ENCODE data around the gene GCH1.
A peak's percentile ranks its signal among the peaks of the same experiment; 100 is the strongest.

Gene GCH1
- long read RNA-seq, result 0 reads

- Histone ChIP-seq H3K4me3 (replicated peaks; ENCODE audit: insufficient read depth, low read length) (peak within 1 kb of the TSS; percentile 80), H3K27me3 (ENCODE audit: insufficient read depth, poor library complexity, severe bottlenecking) (peaks cover 18% of the 10 kb centered on the region), H3K27ac (replicated peaks) (no peak within 1 kb of the TSS)
- TF ChIP-seq REST (IDR thresholded peaks at IDR 0.05; ENCODE audit: insufficient replicate concordance, low read depth) (no peak), CTCF (IDR thresholded peaks at IDR 0.05; ENCODE audit: insufficient read depth, low read length) (peak; percentile 1)
- DNase-seq (ENCODE audit: low read depth in 1 of 2, low spot score in 1 of 2), result peak; percentile 17 to 18
Observed at GRCh38 chr14:54902521-54903420, at the start of gene GCH1. Gene GCH1, minus strand, starts transcription at chr14:54902826. Its CDS starts 163 bp downstream, at chr14:54902663.

GRCh38 chr14:54947230-54947629, 44.6 kb upstream of the GCH1 start:
- H3K27me3 ChIP-seq (ENCODE audit: insufficient read depth, poor library complexity, severe bottlenecking), result no peaks in the 10 kb centered on the region
- DNase-seq (ENCODE audit: low read depth in 1 of 2, low spot score in 1 of 2), result no peak
- no peak overlapping the region for H3K27ac ChIP-seq (replicated peaks)
- no peak for TF ChIP-seq REST (IDR thresholded peaks at IDR 0.05; ENCODE audit: insufficient replicate concordance, low read depth)
- no peak for TF ChIP-seq POLR2AphosphoS5 (IDR thresholded peaks at IDR 0.05; ENCODE audit: low read depth)
- TF ChIP-seq SPI1 (IDR thresholded peaks at IDR 0.05; ENCODE audit: borderline replicate concordance, low read depth), result no peak
- TF ChIP-seq GABPA (IDR thresholded peaks at IDR 0.05; ENCODE audit: low read depth), result no peak
- TF ChIP-seq CTCF (IDR thresholded peaks at IDR 0.05; ENCODE audit: insufficient read depth, low read length), result no peak
- H3K4me3 ChIP-seq (replicated peaks; ENCODE audit: insufficient read depth, low read length), result no peak overlapping the region

- H3K27ac ChIP-seq (replicated peaks), result no peak overlapping the region
- TF ChIP-seq SPI1 (IDR thresholded peaks at IDR 0.05; ENCODE audit: borderline replicate concordance, low read depth) (no peak), GABPA (IDR thresholded peaks at IDR 0.05; ENCODE audit: low read depth) (no peak), POLR2AphosphoS5 (IDR thresholded peaks at IDR 0.05; ENCODE audit: low read depth) (no peak), CTCF (IDR thresholded peaks at IDR 0.05; ENCODE audit: insufficient read depth, low read length) (no peak), REST (IDR thresholded peaks at IDR 0.05; ENCODE audit: insufficient replicate concordance, low read depth) (no peak)
- no peaks in the 10 kb centered on the region for H3K27me3 ChIP-seq (ENCODE audit: insufficient read depth, poor library complexity, severe bottlenecking)
- H3K4me3 ChIP-seq (replicated peaks; ENCODE audit: insufficient read depth, low read length), result no peak overlapping the region
- no peak for DNase-seq (ENCODE audit: low read depth in 1 of 2, low spot score in 1 of 2)
Observed at GRCh38 chr14:54946500-54946899, 43.9 kb upstream of the GCH1 start.

All from HL-60 (cell line).